Activated naive CD8-positive, alpha-beta T cell treated with anti-CD3 and anti-CD28 coated beads for 36 hours (primary cell): ENCODE measurements around the gene NAIF1. TPM values are rescaled to one million over a fixed set of nuclear protein-coding genes. Genes with fewer than 3 reads are reported as not detected.

Experiments
- DNase-seq: peaks from one replicate; pipeline ENCODE4 v3.0.0; 2021
- H3K27ac Mint-ChIP-seq: one replicate; pipeline ENCODE4 v1.8.0; 2022; ENCODE audit warnings: mild to moderate bottlenecking, moderate library complexity, mixed read lengths
- H3K27me3 Mint-ChIP-seq: one replicate; pipeline ENCODE4 v1.8.0; 2022; ENCODE audit warnings: mild to moderate bottlenecking, mixed read lengths
- H3K36me3 Mint-ChIP-seq: one replicate; pipeline ENCODE4 v1.8.0; 2021; ENCODE audit warnings: mild to moderate bottlenecking, mixed read lengths
- H3K4me1 Mint-ChIP-seq: one replicate; pipeline ENCODE4 v1.8.0; 2021; ENCODE audit warnings: mixed read lengths
- H3K4me3 Mint-ChIP-seq: one replicate; pipeline ENCODE4 v1.8.0; 2022; ENCODE audit warnings: mild to moderate bottlenecking, moderate library complexity, mixed read lengths
- H3K9me3 Mint-ChIP-seq: one replicate; pipeline ENCODE4 v1.8.0; 2022; ENCODE audit warnings: mixed read lengths
- total RNA-seq, 2 experiments: library from RNA; stranded (reverse); gene quantifications; one replicate each; pipeline ENCODE4 v1.2.3, GENCODE V29; 2021

Gene NAIF1
- total RNA-seq, 2 experiments from 2014 or later: 11.2 to 12.0 TPM

- H3K4me1 Mint-ChIP-seq: peaks cover 74% of the 10 kb centered on the region
- H3K27ac Mint-ChIP-seq: peak overlapping the region; percentile 43
- no peaks in the 10 kb centered on the region for H3K9me3 Mint-ChIP-seq
- H3K27me3 Mint-ChIP-seq: no peaks in the 10 kb centered on the region
- no peak for DNase-seq
- H3K4me3 Mint-ChIP-seq: no peak overlapping the region
- peaks cover 11% of the 10 kb centered on the region for H3K36me3 Mint-ChIP-seq
Measured at GRCh38 chr9:128096616-128097536, 29.8 kb upstream of the NAIF1 start.

GRCh38 chr9:128094950-128095544, 27.9 kb upstream of the NAIF1 start:
- Mint-ChIP-seq H3K27ac (peak overlapping the region; percentile 94), H3K4me3 (peak overlapping the region; percentile 68), H3K27me3 (no peaks in the 10 kb centered on the region), H3K36me3 (peaks cover 13% of the 10 kb centered on the region), H3K9me3 (no peaks in the 10 kb centered on the region), H3K4me1 (peaks cover 83% of the 10 kb centered on the region)
- DNase-seq: no peak

- Mint-ChIP-seq H3K4me1 (peaks cover 83% of the 10 kb centered on the region), H3K9me3 (no peaks in the 10 kb centered on the region), H3K27me3 (no peaks in the 10 kb centered on the region), H3K27ac (peak overlapping the region; percentile 94), H3K36me3 (peaks cover 18% of the 10 kb centered on the region), H3K4me3 (peak overlapping the region; percentile 68)
- DNase-seq: peak; percentile 89
Measured at GRCh38 chr9:128094166-128094949, 27.2 kb upstream of the NAIF1 start.

- H3K36me3 Mint-ChIP-seq: peaks cover 18% of the 10 kb centered on the region
- H3K4me3 Mint-ChIP-seq: peak overlapping the region; percentile 47
- H3K27ac Mint-ChIP-seq: peak overlapping the region; percentile 94
- no peaks in the 10 kb centered on the region for H3K27me3 Mint-ChIP-seq
- no peaks in the 10 kb centered on the region for H3K9me3 Mint-ChIP-seq
- DNase-seq: no peak
- peaks cover 76% of the 10 kb centered on the region for H3K4me1 Mint-ChIP-seq
Measured at GRCh38 chr9:128093011-128093410, 25.9 kb upstream of the NAIF1 start.

GRCh38 chr9:128092199-128092977, 25.3 kb upstream of the NAIF1 start:
- Mint-ChIP-seq H3K27ac (peak overlapping the region; percentile 94), H3K27me3 (no peaks in the 10 kb centered on the region), H3K4me3 (peak overlapping the region; percentile 47), H3K36me3 (peaks cover 20% of the 10 kb centered on the region), H3K9me3 (no peaks in the 10 kb centered on the region), H3K4me1 (peaks cover 78% of the 10 kb centered on the region)
- DNase-seq: no peak

- Mint-ChIP-seq H3K9me3 (no peaks in the 10 kb centered on the region), H3K4me3 (peak overlapping the region; percentile 32), H3K4me1 (peaks cover 72% of the 10 kb centered on the region), H3K27me3 (no peaks in the 10 kb centered on the region), H3K36me3 (peaks cover 22% of the 10 kb centered on the region), H3K27ac (peak overlapping the region; percentile 94)
- no peak for DNase-seq
Measured at GRCh38 chr9:128091571-128091970, 24.5 kb upstream of the NAIF1 start.

- H3K4me1 Mint-ChIP-seq: peaks cover 71% of the 10 kb centered on the region
- no peaks in the 10 kb centered on the region for H3K27me3 Mint-ChIP-seq
- H3K36me3 Mint-ChIP-seq: peaks cover 22% of the 10 kb centered on the region
- no peak for DNase-seq
- H3K27ac Mint-ChIP-seq: peak overlapping the region; percentile 18
- H3K4me3 Mint-ChIP-seq: peak overlapping the region; percentile 10
- no peaks in the 10 kb centered on the region for H3K9me3 Mint-ChIP-seq
Measured at GRCh38 chr9:128091144-128091543, 24.0 kb upstream of the NAIF1 start.

GRCh38 chr9:128089299-128089698, 22.2 kb upstream of the NAIF1 start:
- Mint-ChIP-seq H3K36me3 (peaks cover 19% of the 10 kb centered on the region), H3K9me3 (no peaks in the 10 kb centered on the region), H3K4me1 (peaks cover 65% of the 10 kb centered on the region), H3K27ac (peak overlapping the region; percentile 48), H3K27me3 (no peaks in the 10 kb centered on the region), H3K4me3 (no peak overlapping the region)
- no peak for DNase-seq

GRCh38 chr9:128088253-128088945, 21.3 kb upstream of the NAIF1 start:
- Mint-ChIP-seq H3K4me3 (no peak overlapping the region), H3K36me3 (peaks cover 20% of the 10 kb centered on the region), H3K9me3 (no peaks in the 10 kb centered on the region), H3K4me1 (peaks cover 63% of the 10 kb centered on the region), H3K27me3 (no peaks in the 10 kb centered on the region), H3K27ac (peak overlapping the region; percentile 26)
- no peak for DNase-seq

- Mint-ChIP-seq H3K4me3 (no peak overlapping the region), H3K9me3 (no peaks in the 10 kb centered on the region), H3K4me1 (peaks cover 57% of the 10 kb centered on the region), H3K36me3 (peaks cover 20% of the 10 kb centered on the region), H3K27ac (no peak overlapping the region), H3K27me3 (no peaks in the 10 kb centered on the region)
- no peak for DNase-seq
Measured at GRCh38 chr9:128087262-128087661, 20.1 kb upstream of the NAIF1 start.

- H3K27ac Mint-ChIP-seq: no peak overlapping the region
- no peak for DNase-seq
- H3K4me3 Mint-ChIP-seq: no peak overlapping the region
- H3K36me3 Mint-ChIP-seq: peaks cover 13% of the 10 kb centered on the region
- H3K27me3 Mint-ChIP-seq: no peaks in the 10 kb centered on the region
- H3K9me3 Mint-ChIP-seq: no peaks in the 10 kb centered on the region
- H3K4me1 Mint-ChIP-seq: peaks cover 58% of the 10 kb centered on the region
Measured at GRCh38 chr9:128085943-128086342, 18.8 kb upstream of the NAIF1 start.

- Mint-ChIP-seq H3K27me3 (no peaks in the 10 kb centered on the region), H3K27ac (no peak overlapping the region), H3K4me1 (peaks cover 52% of the 10 kb centered on the region), H3K36me3 (peaks cover 10% of the 10 kb centered on the region), H3K9me3 (no peaks in the 10 kb centered on the region), H3K4me3 (no peak overlapping the region)
- DNase-seq: no peak
Measured at GRCh38 chr9:128084746-128085145, 17.6 kb upstream of the NAIF1 start.

GRCh38 chr9:128082151-128082550, 15.0 kb upstream of the NAIF1 start:
- H3K4me3 Mint-ChIP-seq: no peak overlapping the region
- H3K27me3 Mint-ChIP-seq: no peaks in the 10 kb centered on the region
- DNase-seq: no peak
- H3K4me1 Mint-ChIP-seq: peaks cover 53% of the 10 kb centered on the region
- no peaks in the 10 kb centered on the region for H3K9me3 Mint-ChIP-seq
- peak overlapping the region; percentile 59 for H3K27ac Mint-ChIP-seq
- peaks cover 17% of the 10 kb centered on the region for H3K36me3 Mint-ChIP-seq

- H3K4me1 Mint-ChIP-seq: peaks cover 57% of the 10 kb centered on the region
- H3K27ac Mint-ChIP-seq: peak overlapping the region; percentile 25
- H3K36me3 Mint-ChIP-seq: peaks cover 24% of the 10 kb centered on the region
- H3K9me3 Mint-ChIP-seq: no peaks in the 10 kb centered on the region
- DNase-seq: no peak
- no peak overlapping the region for H3K4me3 Mint-ChIP-seq
- no peaks in the 10 kb centered on the region for H3K27me3 Mint-ChIP-seq
Measured at GRCh38 chr9:128081056-128081455, 13.9 kb upstream of the NAIF1 start.
